ENCODE measurements around the gene NT5DC3.

Gene NT5DC3

GRCh38 chr12:103780992-103781391 lies 60.0 kb downstream of the NT5DC3 start:
- no peak for DNase-seq (ENCODE audit: low spot score)

DNA sequence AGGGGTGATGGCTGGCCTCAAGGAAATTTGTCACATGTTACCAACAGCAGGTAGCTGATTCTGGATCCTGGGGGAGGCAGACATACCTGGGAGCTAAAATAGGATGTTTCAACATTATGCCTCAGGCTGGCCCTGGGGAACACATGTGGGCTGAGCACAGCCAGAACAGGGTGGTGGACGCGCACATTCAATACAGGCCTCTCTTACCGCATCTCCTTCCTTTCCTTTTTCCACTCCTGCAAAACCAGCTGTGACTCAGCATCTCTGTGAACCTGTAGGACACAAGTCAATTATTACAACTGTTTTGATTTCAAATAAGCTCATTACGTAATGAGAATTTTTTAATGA lies 61.0 kb downstream of the NT5DC3 start:
- DNase-seq (ENCODE audit: low spot score): no peak

DNA sequence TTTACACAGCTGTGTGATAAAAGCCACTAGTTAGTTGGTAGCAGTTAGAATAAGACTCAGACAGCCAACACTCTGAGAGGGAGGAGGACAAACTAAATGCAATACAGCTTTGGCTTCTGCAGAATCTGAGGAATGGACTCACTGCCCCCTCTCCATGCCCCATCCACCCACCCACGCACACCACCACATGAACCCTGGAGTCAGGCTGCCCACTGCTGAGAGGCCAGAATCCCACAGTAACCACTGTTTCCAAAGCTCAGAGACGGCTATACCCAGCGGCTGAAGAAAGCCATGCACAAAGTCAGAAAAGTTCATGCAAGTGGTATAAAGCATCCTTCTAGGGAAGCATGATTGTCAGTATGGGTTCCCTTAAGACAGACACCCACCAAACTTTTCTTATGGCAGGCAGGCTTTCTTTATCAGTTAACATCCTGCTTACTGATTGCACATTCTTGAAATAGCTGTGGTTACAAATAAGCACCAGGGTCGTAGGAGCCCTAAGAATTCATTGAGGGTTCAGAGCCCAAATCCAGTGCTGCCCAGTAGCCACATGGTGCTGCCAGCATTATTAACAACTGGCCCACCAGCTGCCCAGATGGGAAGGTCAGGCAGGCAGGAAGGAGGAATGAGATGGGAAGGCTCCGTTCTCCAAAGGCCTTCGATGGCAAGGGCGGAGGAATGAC lies 61.5 kb downstream of the NT5DC3 start:
- peak; percentile 28 for DNase-seq (ENCODE audit: low spot score)

GRCh38 chr12:103778781-103779180 lies 62.3 kb downstream of the NT5DC3 start:
- no peak for DNase-seq (ENCODE audit: low spot score)

DNA sequence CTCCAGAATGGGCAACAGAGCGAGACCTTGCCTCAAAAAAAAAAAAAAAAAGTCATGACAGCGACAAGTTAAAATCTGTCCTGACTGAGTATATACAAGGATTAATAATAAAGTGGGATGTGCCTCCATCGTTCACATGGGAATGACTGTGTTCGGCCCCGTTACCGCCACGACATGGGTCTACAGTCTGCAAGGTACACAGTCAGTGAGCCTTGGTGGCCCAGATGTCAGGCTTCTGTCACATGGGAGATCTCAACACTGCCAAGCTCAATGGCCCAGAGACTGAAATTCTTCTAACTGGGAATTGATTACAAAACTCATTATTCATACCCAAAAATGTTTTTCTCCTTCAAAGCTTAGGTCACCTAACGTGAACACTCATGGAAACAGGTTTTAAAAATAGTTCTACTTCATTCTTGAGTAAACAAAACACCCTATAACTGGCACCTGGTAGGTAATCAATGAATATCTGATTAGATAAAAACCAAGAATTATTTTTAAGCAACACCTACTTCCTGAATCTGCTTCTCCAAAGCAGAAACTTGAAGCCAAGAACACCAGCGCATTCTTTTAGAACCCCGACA lies 66.0 kb downstream of the NT5DC3 start:
- no peak for DNase-seq (ENCODE audit: low spot score)

DNA sequence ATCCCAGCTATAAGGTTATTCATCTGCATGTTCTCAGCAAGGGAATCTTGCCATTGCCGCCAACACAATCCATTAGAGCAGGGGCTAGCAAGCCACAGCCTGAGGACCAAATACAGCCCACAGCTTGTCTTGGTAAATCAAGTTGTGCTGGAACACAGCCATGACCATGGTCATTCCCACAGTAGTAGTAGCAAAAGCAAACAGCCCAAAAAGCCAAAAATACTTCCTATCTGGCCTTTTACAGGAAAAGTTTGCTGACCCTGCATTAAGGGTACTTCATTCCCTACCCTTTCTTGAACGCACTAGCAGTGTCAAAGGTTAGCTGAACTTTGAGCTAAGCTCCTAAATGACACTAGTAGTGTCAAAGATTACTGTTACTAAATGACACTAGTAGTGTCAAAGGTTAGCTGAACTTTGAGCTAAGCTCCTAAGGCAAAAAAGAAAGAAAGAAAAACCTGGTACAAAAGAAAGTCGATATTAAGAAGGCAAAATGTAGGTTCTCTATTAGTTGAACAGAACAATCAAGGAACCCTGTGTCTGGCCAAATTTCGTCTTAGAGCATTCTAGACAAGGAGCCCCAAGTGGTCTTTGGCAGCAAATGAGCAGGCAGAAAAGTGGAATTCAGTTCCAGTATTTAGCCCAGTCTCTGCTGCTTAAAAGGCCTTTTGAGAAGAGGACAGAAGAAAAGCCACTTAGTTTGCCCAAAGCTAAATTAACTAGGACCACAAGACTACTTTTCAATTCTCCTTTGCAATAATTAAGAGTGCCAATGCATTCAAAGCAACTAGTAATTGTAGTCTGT lies 67.7 kb downstream of the NT5DC3 start:
- DNase-seq (ENCODE audit: low spot score): no peak

GRCh38 chr12:103772367-103773108 lies 68.5 kb downstream of the NT5DC3 start:
- DNase-seq (ENCODE audit: low spot score): no peak

- DNase-seq (ENCODE audit: low spot score): peak; percentile 67
Observed at GRCh38 chr12:103771466-103771865, 69.6 kb downstream of the NT5DC3 start.

- no peak for DNase-seq (ENCODE audit: low spot score)
Observed at GRCh38 chr12:103769240-103769945, 71.6 kb downstream of the NT5DC3 start.

DNA sequence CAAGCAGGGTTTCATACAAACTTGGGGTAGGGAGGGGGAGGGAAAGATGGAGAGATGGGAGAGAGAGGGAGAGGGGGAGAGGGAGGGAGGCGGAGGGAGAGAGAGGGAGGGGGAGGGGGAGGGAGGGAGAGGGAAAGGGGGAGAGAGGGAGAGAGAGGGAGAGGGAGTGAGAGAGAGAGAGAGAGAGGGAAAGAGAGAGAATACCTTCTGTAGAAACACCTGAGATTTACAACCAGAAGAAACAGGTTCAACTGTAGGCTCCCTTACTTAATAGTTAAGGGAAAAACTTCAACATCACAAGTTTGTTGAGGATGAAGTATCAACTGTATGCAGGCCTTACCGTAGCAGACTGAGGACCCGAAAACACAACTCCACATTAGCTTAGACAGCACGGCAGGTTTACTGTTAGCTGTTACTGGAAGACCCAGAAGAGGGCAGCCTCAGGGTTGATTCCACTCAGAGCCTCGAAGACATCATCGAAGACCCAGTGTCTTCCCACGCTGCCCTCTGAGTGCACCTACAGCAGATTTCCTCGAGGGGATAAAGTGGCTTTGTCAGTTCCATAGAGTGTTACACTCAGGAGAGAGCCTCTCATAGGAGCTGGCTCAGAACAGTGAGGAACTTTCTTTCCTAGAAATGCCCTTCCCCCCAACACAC lies 72.4 kb downstream of the NT5DC3 start:
- DNase-seq (ENCODE audit: low spot score): no peak

DNA sequence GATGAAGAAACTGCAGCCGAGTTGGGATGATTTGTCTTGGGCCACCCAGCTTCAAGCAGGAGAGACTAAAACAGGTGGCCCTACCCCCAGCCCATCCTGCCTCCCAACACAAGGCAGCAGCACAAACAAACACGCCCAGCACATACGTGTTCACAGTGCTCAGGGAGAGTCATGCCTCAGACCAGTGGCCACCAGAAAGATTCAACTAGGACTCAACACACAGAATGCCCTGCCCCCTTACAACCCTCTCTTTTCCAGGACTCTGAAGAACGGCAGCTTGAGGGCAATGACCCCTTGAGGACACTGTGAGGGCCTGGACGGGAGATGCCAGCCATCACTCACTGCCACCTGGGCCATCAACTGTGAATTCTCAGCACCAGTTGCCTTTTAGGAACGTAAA lies 75.0 kb downstream of the NT5DC3 start:
- DNase-seq (ENCODE audit: low spot score): no peak

GRCh38 chr12:103765322-103765721 lies 75.7 kb downstream of the NT5DC3 start:
- DNase-seq (ENCODE audit: low spot score): no peak

DNA sequence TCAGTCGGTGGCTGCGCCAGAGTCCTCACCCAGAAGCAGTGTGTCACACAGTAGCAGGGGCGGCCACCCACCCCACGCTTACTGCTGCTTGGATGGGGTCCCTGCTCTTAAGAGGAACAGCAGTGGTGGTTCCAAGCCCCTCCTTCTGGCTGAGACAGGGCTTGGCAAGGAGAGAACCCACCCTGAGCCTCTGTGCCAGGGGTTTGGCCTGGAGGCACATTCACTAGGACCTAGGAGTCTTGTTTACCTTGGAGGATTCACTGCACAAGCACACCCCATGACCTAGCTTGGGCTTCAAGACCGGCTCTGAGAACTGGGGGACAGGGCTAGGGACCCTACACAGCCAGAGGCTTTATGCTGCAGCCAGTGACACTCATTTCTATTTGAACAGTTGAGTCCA lies 78.6 kb downstream of the NT5DC3 start:
- DNase-seq (ENCODE audit: low spot score): no peak

- no peak for DNase-seq (ENCODE audit: low spot score)
Observed at GRCh38 chr12:103758310-103759089, 82.5 kb downstream of the NT5DC3 start.

- no peak for DNase-seq (ENCODE audit: low spot score)
Observed at GRCh38 chr12:103757248-103757647, 83.8 kb downstream of the NT5DC3 start.

DNA sequence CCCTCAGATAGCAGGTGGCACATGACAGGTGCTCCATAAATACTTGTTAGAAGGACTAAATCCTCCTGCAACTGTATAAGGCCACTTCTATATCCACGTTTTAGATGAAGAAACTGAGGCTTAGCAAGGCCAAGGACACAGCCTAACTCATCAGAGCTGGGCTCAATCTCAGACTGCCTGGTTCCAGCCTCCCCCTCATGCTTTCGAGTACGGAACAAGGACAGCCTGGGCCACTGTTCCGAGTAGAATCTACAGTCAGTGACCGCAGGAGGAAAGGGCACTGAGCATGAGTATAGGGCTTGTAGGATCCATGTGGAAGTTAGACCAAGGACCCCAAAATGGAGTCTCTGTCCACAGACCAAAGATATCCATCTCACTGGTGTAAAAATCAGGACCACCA lies 84.6 kb downstream of the NT5DC3 start:
- no peak for DNase-seq (ENCODE audit: low spot score)

DNA sequence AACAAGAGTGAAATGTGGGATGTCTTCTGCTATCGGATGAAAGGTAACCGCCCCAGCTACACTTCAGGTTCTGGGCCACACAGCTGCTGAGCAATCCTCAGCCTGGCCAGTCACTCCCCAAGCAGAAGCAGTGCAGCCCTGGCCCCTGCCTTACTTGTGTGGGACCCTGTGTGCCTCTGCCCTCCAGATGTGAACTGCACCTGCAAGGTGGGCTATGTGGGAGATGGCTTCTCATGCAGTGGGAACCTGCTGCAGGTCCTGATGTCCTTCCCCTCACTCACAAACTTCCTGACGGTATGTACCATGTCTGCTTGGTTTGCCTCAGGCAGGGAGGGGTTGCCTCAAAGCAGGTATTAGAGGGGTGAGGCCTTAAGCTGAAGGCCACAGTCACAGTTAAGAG lies 85.6 kb downstream of the NT5DC3 start:
- no peak for DNase-seq (ENCODE audit: low spot score)

DNA sequence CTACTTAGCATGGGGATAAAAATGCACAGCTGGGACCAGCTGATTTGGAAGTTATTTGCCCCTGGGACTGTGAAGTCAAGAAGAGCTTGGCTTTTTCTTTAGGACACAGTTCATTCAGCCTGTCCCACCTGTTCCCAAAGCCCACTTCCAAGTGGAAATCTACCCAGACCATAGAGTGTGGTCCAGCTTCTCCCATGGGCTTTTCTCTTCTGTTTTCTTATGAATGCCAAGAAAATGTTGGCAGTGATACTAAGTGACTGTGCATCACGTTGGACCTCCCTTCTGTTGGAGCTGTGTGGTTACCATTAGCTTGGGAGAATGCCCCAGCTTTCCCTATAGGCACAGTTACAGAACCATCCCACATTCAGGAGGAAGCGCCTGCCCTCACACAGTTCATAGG lies 89.4 kb downstream of the NT5DC3 start:
- DNase-seq (ENCODE audit: low spot score): no peak

DNA sequence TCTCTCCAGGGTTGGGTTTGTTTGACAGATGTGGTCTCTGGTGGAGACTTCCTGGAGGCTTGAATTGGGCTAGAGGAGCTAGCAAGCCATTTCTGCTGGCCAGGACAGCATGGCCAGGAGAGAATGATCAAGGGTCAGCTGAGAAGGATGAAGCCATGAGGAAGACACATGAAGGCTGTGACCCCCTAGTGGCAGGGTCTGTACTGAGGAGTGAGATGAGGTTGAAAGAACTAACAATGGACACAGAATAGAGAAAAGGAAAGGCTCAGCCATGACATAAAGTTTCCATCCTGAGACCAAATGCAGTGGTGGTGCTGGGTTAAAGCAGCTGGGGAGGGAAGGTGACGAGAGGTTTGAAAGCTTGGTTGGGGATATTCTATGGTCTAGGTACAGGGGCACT lies 89.9 kb downstream of the NT5DC3 start:
- no peak for DNase-seq (ENCODE audit: low spot score)

- no peak for DNase-seq (ENCODE audit: low spot score)
Observed at GRCh38 chr12:103748875-103749274, 92.2 kb downstream of the NT5DC3 start.

GRCh38 chr12:103748002-103748401 lies 93.0 kb downstream of the NT5DC3 start:
- DNase-seq (ENCODE audit: low spot score): no peak
